HG03025 (cell line): Measurements from ENCODE around the gene PPFIBP2.

Source experiments
- ATAC-seq: cut with Tn5 transposase; IDR thresholded peaks from one replicate; pipeline ENCODE4 v1.9.1; 2021; ENCODE audit warnings: mild to moderate bottlenecking, moderate library complexity; ENCODE audit not compliant: unreplicated experiment, low FRiP score

PPFIBP2 gene

DNA sequence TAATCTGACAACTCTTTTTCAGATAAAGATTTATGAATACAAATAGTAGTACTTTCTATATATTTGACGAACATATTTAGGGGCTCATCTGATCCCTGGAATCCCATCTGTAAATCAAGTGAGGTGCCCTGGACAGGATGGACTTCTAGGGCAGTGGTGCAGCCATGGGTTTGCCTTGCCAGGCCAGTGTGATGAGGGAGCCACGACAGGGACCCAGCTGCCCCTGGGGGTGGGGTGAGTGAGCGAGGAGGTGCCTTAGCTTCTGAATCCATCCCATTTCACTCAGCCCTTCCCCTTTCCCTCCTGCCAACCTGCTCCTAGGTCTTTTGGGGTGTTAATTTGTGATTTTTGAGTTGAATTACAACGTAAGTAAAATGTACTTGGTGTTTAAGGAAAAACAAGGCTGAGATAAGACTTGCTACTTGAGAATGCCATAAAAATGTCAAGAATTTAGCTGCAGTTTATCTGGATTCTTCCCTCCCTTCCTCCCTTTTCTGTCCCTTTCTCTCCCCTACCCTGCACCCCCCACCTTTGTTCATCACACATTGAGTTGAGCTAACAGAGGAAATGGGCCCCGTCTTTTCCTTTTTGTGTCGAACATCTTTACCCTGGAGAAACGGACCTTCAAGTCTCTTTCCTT is 60.8 kb downstream of the PPFIBP2 start:
- ATAC-seq = no peak

DNA sequence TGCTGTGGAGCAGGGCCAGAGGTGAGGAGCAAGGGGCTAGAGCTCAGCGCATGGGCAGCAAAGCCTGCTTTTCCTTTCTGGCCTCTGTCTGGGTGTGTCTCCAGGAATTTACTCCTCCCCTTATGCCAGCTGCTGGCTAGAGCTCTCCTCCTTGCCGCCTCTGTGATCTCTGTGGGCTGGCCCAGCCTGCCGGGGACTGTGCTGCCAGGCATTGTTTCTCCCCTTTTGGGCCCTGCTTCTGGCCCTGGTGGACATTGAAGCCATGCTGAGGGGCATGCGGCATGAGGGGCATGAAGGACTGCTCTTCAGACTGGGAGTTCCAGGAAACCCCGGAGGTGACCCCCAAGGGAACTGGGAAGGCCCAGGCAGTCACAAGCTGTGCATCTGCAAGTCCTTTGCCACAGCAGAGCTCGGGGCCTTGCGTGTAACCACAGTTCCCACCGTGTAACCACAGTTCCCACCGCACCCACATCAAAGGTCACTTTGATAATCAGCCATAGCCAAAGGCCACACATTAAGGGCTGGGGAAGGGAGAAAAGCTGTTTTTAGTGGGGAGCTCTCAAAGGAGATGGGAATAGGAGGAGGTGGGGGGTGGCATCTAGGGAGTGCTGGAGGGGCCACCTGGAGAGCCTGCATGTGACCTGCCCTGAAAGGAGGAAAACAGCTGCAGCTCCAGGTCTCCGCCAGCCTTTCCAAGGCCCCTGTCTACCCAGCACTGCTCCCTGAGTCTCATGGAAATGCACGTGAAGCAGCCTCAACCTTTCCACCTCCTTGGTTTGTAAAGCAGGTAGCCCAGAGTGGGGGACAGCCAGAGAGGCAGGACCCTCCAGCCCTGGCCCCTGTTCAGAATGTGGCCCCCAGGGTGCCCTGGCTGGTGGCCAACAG is 62.3 kb downstream of the PPFIBP2 start:
- no peak for ATAC-seq

DNA sequence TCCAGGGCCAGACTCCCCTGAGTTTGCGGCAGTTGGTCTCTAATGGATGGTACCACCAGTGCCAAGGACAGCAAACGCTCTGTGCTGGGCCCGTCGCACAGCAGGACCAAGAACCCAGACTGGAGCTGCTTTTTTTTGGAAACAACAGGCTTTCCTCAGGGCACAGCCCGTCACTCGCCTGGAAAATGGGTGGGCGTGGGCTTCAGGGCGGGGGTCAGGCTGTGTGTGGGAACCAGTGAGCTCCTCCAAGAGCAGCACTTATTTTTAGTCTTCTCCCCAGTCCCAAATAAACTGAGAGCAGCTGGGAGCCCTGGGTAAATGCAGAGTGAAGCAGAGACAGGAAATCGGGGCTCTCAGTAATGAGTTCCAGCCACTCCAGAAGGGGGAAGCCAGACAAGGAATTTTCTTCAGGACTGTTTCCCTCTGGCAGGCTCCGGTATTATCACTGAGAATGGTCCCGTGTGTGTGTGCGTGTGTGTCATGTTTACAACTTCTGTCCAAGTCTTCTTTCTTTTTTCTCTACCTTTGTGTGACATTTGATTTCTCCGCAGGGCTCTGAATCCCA is 63.0 kb downstream of the PPFIBP2 start:
- ATAC-seq = no peak

DNA sequence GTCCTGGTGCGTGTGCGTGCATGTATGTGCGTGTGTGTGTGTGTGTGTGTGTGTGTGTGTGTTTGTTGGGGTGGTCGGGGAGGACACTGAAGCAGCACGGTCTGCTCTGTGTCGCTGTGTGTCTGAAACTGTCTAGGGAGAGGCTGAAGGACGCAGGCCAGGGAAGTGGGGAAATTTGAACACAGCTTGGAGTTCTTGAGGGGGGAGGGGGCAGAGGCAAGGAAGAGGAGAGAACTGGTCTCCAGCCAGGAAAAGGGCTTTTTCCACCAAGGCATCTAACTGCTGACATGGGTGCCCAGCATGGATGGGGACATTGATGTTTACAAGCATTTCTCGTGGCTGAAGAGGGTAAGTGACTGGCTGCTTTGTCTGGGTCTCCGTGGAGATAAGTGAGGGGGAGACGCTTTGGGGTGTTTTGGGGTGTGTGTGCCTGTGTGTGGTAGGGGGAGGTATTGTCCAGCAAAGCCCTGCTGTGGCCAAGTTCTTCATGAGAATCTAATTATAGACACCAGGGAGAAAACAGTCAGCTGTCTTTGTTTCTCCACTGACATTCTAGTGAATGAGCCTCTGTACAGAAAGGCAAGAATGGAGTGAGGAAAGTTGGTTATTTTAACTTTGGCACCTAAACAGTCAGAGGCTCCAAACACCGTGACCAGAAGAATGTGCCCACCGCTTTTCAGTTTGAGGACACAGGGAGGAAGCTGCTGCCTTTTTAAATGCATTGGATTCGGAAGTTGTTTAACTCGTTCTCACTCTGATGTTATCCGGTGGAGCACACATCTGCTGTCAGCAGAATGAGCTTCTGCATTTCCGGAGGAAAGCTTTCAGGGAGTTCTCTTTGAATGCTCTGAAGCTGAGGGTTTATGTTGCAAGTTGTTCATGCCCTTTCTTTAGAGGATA is 63.7 kb downstream of the PPFIBP2 start:
- no peak for ATAC-seq

DNA sequence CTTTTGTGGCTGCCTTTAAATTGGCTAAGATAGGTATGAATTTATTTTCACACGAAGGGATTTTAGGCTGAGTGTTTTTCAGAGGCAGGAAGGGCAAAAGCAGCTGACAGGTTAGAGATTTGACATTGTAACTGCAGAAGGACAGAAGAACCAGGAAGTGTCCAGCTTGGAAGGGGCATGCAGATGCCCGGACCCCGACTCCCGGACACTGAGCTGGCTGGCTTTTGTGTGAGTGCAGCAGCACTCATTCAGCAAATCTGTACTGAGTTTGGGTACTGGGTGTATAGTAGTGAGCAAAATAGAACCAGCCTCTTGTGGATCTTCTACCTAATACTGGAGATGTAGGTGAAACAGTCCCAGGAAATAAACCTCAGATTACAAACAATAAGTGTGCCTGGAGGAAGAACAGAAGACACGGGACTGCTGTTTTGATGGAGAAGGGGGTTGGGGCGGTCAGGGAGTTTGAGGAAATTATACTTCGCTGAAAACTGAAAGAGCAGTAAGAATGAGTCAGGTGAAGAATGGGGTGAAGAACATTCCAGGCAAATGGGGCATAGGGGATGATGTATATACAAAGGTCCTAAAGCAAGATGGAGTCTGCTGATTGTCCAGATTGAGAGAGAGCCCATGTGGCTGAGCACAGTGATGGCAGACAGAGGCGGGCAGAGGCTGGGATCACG is 64.6 kb downstream of the PPFIBP2 start:
- ATAC-seq = no peak

DNA sequence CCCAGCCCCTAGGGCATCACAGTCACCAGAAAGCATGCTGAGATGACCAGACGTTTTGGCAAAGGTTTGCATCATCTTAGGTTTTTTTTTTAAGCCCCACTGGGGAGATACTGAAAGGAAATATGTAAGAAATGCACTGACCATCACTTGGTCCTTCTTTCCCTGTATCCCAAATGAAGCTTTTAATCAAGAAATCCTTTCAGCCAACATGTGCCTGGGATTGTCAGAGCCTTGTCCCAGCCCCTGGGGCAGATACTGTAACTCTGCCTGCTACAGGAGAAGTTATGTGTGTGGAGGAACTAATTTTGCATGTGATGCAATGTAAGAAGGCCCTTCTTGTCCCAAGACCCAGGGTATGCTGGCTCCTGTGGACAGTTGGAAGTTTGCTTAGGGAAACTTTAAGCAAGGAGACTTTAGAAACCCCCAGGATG is 65.6 kb downstream of the PPFIBP2 start:
- no peak for ATAC-seq

DNA sequence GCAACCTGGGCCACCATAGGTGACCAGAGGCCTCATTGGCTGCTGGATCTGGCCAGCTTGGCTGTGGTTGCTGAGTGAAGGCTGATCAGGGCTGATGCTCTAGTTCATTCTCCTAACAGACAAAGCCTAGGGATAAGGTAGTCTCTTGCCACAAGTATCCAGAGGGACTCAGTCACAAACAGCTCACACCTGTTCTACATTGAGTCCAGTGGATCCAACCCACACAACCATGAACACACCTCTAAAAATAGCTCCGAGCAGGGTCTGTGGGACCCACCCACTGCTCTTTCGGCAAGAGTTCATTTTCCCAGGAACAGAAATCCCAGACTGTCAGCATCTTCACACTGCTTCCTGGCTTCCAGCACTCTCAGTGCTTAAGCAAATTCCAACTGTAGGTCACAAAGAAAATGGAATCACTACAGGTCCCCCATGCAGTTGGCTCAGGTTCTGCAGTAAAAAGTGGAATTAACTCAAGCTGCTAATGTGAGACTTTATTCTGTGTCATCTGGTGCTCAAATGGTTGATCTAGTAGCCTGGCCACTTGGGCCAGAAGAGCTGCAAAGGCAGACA is 67.3 kb downstream of the PPFIBP2 start:
- no peak for ATAC-seq

DNA sequence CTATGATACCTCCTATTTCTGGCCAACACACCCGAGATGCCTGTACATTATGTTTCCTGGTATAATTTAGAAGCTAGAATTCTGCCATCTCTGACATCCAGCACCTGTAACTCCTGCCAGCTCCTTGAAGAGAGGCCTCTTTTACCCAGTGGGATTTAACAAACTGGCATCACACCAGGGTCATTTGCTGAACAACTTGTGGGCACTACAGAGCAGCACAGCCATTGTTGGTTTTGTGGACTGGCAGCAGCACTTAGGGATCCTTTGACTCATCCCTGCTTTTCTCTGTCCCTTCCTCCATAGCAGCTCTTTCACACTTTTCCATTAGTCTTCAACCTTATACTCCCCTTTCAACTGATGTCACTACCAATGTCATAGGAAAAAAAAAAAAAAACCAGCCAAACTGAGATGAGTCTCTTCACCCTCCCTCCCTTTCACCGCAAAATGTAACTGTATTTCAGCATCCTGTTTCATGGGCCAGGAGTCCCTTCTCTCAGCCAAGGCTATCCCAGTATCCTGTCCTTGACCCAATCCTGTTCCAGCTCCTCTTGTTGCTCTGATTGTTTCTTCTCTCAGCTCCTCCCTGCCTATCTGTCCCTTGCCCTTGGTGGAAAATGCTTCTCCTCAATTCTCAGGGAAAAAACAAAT is 68.7 kb downstream of the PPFIBP2 start:
- ATAC-seq = no peak

DNA sequence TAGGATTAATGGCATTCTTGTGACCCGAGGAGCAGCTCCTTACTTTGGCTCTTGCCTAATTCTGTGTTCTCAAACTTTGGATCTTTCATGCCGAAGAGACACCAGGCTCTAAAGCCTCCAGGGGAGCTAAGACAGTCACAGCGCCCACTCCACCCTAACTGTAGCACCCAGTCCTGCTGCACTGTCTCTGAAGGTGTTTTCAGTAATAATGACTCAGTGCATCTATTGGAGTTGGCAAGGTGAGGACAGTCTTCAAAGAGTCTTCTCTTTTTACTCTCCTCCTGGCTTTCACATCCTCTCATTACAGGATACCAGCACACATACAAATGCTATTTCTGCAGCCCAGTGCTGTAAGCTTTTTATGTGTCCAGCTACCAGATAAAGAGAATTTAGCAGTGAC is 69.4 kb downstream of the PPFIBP2 start:
- no peak for ATAC-seq

DNA sequence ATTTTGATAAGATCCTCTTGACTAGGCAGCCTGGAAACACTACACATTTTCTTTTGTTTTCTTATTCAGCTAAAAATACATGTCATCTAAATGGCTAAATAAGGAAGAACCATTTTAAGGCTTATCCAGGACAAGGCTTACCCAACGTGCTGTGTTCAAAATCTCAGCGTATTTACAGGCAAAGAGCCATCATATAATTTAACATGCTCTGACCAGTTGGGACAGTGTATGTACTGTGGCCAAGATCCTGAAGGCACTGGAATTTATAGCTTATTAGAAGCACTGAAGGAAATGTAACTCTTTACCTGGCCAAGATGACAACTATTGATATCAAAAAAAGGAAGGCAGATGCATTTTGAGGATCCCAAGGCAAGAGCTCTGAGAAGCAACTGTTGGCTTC is 71.1 kb downstream of the PPFIBP2 start:
- no peak for ATAC-seq

DNA sequence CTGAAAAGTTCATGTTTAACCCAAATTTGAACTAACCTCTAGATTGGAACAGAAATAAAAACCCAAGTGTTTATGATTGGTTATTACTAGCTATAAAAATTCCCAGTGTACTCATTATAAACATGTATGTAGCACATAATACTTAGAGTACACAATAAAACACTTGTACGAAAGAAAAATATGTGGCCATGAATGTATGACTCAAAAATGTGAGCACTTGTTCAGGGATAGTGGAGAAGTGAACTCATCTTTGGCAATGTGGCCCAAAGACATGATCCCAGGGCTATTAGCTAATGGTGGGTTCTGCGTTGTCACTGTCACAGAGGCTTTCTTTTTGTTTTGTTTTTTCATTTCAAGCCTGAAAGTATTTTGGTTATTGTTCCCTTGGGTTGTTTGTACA is 72.0 kb downstream of the PPFIBP2 start:
- ATAC-seq = no peak

DNA sequence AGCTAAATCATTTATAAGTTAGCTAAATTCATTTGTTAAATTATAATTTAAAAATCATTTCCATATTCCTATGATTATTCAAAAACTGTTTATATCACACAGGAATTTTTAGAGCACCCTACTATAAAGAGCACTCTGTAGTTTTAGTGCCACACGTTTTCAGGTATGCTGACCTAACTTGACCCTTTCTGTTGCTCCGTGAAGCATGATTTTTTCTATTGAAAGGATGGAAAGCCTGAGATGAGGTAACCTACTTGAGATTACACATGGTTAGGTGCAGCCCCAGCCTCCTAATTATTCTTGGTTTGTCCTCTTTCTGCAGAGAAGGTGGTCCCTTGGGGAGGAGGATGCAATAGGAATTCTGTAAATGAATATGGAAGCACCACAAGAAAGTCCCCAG is 72.6 kb downstream of the PPFIBP2 start:
- no peak for ATAC-seq

DNA sequence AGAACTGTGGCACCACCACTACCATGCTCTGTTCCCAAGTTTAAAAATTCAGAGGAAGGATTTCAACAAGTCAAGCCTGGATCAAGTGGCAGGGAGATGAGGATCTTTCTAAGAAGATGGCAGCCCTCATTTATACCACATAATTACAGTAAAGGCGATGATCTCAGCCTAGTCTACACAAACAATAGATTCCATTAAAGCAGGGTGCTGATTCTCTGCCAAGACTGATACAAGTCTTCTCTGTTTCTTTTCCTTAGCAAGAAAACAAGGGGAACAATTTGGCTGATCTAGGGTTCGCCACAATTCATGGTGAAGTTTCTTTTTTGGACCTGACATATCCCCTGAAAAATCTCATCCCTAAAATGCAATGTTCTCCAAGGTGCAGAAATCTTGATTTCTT is 73.9 kb downstream of the PPFIBP2 start:
- ATAC-seq = no peak

DNA sequence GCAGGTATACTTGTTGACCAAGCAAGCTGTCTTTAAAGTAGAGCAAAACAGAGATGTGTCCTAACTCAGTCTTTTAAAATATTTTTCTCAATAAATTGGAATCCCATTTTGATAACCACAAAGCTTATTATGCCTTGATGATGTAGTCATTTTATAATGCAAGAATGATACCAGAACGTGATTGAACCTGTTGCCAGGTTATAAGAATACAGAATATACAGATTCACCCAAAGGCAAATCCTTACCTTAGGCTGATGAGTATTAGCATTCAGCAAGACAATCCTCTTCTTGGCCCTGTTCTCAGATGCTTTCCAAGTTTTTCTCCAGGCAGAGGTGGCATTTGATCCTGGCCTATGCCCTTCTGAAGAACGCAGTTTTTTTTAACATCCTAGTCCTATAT is 76.1 kb downstream of the PPFIBP2 start:
- no peak for ATAC-seq

DNA sequence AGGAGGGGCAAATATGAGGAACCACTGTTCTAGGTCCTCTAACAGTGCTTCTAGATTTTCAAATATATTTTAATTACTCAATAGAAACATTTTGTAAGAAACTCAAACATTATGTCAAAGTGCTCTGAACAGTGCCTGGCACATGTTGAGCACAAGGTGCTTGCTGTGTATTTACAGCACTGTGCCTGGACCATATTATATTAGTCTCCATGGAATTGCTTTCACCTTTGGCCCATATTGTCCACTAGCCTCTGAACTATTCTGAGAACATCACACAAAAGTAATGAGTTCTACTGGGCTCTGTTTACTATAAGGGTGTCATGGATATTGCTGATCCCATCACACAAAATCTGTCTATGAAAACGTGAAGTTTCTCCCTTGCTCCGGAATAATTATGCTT is 76.7 kb downstream of the PPFIBP2 start:
- no peak for ATAC-seq

DNA sequence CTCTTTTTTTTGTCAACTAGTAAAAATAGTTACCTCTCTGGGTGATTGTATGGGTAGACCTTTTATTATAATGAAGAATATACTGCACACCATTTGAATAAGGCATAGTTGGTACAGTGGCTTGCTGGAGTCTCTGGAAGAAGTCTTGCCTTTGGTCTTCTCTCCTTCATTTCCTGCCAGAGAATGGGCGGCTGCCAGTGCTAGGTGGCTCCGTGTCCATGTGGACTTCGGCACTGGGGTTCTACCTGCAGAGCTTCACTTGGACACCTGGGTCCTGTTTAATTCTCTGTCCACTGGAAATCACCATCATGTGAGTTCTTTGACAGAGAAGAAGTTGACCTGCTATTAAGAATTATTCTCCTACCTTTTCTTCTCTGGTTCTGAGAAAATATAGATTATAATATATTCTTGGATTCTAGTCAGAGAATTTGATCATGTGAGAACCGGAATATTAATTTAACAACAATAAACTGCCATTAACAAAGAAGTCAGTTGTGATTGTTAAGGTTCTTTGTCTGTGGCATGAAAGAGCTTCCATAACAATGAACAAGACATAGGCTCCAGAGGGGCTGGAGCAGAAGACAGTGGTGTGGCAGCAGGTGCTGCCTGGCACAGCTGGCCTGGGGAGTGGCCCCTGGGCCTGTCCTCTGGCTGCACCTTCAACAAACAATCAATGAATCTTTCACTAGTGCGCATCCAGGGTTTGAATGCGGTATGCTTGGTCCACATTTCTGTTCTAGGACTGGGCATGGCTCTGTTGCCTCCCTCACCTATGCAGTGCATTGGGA is 77.5 kb downstream of the PPFIBP2 start:
- ATAC-seq = no peak

DNA sequence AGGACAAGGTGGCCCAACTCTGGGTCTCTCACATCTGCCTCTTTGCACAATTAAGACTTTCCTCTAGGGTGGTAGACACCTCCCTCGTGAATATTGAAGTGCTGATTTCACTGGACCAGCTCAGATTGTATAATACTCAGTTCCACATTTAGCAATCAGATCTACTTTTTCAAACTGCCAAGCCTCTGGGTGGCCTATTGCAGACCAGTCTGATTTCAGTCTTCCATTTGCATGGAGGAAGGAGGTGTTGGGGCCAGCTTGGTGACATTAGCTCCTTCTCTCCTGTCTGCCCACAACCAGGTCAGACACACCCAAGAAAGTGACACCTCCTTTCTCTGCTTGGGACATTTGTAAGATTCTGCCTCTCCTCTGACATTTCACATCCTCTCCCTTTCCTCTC is 78.2 kb downstream of the PPFIBP2 start:
- ATAC-seq = no peak

DNA sequence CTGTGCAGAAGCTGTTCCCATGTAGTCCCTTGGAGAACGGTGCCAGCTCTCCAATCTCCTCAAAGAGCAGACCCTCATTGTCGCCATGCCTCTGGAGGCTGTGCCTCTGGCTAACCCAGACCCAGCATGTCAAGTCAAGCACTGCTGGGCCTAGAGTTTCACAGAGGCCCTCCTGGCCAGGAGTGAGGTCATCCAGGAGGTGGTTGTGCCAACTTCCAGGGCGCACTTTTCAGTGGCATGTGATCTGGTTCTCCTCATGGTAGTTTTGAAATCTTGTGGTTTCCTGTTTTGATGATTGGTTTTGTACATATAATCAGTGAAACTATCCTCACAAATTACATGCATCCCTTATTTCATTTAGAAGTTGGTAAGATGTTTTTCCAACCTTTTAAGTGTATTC is 78.9 kb downstream of the PPFIBP2 start:
- ATAC-seq = no peak

DNA sequence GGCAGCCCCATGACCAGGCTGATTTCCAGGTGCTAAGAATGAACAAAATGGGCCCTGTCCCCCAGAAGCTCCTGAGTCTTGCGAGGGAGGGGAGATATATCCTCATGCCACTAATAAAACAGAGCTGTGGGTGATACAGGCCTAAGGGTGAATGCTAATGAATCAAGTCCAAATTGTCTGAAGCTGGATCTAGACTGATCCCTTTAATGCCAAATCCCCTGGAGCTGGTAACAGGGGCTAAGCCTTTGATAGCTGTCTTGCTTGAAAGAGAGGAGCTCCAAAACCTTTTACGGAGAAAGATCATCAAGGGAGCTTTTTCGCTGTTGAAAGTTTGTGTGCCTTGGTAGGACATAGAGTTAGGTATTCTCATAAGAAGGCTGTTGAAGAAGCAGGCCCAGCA is 79.7 kb downstream of the PPFIBP2 start:
- no peak for ATAC-seq
